DOHH2 (cell line): Measurements from ENCODE around the gene MBD3L2.
"Not testable (repeated sequence)": the region's sequence is repeated elsewhere in the genome, so short reads cannot be mapped to it uniquely, and the experiment has no call there.

Source experiments
- EZH2phosphoT487 ChIP-seq: fragments of 200-600 bp; sonication (generic); IDR thresholded peaks from 2 replicates; pipeline ENCODE4 v1.6.1; 2017; ENCODE audit warnings: borderline replicate concordance, mild to moderate bottlenecking, antibody characterized with exemption, low read length, moderate library complexity, mixed read lengths
- TF ChIP-seq, protein P1 (sequence below): fragments of 200-600 bp; sonication (generic); IDR thresholded peaks from one replicate; pipeline ENCODE4 v1.5.1; 2014; ENCODE audit warnings: antibody characterized with exemption, mild to moderate bottlenecking, low read depth, low read length; ENCODE audit not compliant: poor library complexity, severe bottlenecking

DNA sequence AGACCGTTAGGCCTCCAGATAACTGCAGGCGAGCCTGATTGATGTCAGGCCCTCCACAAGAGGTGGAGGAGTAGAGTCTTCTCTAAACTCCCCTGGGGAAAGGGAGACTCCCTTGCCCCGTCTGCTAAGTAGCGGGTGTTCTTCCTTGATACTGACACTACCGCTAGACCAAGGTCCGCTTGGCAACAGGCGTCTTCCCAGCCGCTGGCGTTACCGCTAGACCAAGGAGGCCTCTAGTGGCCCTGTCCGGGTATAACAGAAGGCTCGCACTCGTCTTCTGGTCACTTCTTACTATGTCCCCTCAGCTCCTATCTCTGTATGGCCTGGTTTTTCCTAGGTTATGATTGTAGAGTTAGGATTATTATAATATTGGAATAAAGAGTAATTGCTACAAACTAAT is 18.0 kb downstream of the MBD3L2 start:
- TF ChIP-seq, protein P1, sequence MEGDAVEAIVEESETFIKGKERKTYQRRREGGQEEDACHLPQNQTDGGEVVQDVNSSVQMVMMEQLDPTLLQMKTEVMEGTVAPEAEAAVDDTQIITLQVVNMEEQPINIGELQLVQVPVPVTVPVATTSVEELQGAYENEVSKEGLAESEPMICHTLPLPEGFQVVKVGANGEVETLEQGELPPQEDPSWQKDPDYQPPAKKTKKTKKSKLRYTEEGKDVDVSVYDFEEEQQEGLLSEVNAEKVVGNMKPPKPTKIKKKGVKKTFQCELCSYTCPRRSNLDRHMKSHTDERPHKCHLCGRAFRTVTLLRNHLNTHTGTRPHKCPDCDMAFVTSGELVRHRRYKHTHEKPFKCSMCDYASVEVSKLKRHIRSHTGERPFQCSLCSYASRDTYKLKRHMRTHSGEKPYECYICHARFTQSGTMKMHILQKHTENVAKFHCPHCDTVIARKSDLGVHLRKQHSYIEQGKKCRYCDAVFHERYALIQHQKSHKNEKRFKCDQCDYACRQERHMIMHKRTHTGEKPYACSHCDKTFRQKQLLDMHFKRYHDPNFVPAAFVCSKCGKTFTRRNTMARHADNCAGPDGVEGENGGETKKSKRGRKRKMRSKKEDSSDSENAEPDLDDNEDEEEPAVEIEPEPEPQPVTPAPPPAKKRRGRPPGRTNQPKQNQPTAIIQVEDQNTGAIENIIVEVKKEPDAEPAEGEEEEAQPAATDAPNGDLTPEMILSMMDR: peak; percentile 33
- not testable (repeated sequence) for TF ChIP-seq EZH2phosphoT487
